NCI-H1092 treated with DMSO at 0.1 percent for 48 hours (cell line): ENCODE results near the gene ARHGAP6.
"Not testable (repeated sequence)": the region's sequence is repeated elsewhere in the genome, so short reads cannot be mapped to it uniquely, and the experiment has no call there.

Source experiments
- DNase-seq: peaks from one replicate; lab custom pipeline; 2025; lab: John Stamatoyannopoulos, UW

The ARHGAP6 gene

GRCh38 chrX:11242704-11243103 lies 423.0 kb downstream of the ARHGAP6 start:
- no peak for DNase-seq

DNA sequence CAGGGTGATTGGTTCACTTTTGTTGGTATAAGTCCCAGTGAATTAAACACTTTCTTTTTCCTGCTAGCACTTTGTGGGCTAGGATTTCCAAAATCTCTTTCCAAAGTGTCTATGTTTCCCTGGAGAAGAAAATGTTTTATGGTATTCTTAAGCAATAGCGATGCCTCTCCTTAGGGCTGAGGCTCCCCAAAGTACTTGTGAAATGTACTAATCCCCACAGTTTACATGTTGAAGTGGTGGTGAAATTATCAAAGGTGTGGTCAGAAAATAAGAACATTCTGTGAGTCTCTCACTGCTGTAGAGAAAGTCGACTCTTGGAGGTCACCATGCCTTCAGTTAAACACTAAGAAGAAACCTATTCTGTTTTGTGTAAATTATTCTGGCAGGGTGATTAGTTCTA lies 424.0 kb downstream of the ARHGAP6 start:
- DNase-seq: no peak

GRCh38 chrX:11239230-11239629 lies 426.5 kb downstream of the ARHGAP6 start:
- DNase-seq: no peak

DNA sequence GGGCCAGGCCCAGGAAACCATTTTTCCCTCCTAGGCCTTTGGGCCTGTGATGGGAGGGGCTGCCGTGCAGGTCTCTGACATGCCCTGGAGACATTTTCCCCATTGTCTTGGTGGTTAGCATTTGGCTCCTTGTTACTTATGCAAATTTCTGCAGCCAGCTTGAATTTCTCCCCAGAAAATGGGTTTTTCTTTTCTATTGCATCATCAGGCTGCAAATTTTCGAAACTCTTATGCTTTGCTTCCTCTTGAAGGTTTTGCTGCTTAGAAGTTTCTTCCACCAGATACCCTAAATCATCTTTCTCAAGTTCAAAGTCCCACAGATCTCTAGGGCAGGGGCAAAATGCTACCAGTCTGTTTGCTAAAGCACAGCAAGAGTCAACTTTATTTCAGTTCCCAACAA lies 430.3 kb downstream of the ARHGAP6 start:
- not testable (repeated sequence) for DNase-seq

GRCh38 chrX:11215191-11215921 lies 450.4 kb downstream of the ARHGAP6 start:
- DNase-seq: no peak

- DNase-seq: no peak
These were observed 451.2 kb downstream of the ARHGAP6 start for GRCh38 chrX:11214346-11215190.

GRCh38 chrX:11212741-11213140 lies 453.0 kb downstream of the ARHGAP6 start:
- DNase-seq: no peak

- DNase-seq: no peak
These were observed 455.3 kb downstream of the ARHGAP6 start for GRCh38 chrX:11210415-11210801.

- no peak for DNase-seq
These were observed 455.8 kb downstream of the ARHGAP6 start for GRCh38 chrX:11209798-11210414.

GRCh38 chrX:11206716-11207115 lies 459.0 kb downstream of the ARHGAP6 start:
- DNase-seq: no peak

DNA sequence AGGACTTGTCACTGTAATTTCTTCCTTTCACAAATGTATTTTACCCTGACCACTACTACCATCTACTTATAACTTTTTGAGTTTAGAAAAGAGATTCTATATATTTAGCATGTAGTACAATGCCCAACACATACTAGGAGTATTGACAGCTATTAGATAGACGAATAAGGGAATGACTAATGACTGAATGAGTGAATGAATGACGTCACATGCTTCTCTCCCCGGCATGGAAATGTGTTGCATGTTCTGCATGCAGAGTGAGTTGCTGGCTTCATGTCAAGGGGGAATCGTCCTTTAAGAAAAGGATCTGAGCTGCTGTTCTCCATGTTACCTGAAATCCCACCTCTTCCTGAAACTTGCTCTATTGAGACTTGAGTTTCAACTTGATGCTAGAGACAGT lies 459.9 kb downstream of the ARHGAP6 start:
- no peak for DNase-seq

GRCh38 chrX:11197671-11198070 lies 468.0 kb downstream of the ARHGAP6 start:
- no peak for DNase-seq

- DNase-seq: no peak
These were observed 469.2 kb downstream of the ARHGAP6 start for GRCh38 chrX:11196476-11196875.

DNA sequence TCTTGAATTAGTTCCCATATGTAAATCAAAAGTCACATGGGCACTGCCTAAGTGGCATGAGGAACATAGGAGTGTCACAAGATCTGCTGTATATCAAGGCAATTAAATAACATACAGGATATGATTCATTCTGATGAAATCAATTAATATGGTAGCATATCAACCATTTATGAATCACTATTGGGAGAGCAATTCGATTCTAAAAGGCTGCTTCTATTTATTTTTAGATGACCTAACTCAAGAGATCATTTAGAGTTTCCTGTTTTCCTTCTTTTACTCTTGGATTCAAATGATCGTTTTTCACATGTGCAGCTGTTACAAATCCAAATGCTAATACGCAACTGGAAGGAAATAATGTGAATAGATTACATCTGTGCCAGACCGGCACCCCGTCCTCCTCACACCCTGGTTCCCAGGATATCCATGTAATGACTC lies 472.7 kb downstream of the ARHGAP6 start:
- DNase-seq: no peak

GRCh38 chrX:11190745-11191510 lies 474.8 kb downstream of the ARHGAP6 start:
- peak; percentile 54 for DNase-seq

- DNase-seq: no peak
These were observed 476.6 kb downstream of the ARHGAP6 start for GRCh38 chrX:11189097-11189496.

DNA sequence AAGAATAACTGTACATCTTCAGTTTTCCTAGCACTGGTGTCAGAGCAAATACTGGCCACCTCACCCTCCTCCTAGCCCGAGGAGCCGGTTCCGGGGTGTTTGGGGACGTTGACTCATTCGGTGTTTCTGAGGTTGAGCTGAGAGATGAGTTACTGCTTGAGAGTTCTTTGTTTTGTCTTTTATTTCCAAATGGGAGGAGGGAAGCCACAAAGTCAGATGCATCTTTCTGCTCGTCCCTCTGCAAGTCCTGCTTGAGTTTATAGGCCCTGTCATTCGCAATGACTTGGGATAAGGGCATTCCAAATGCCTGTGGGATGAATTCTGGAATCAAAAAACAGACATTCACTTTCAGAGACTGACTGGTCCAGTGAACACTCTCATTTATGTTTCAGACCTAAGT lies 477.1 kb downstream of the ARHGAP6 start:
- DNase-seq: no peak

DNA sequence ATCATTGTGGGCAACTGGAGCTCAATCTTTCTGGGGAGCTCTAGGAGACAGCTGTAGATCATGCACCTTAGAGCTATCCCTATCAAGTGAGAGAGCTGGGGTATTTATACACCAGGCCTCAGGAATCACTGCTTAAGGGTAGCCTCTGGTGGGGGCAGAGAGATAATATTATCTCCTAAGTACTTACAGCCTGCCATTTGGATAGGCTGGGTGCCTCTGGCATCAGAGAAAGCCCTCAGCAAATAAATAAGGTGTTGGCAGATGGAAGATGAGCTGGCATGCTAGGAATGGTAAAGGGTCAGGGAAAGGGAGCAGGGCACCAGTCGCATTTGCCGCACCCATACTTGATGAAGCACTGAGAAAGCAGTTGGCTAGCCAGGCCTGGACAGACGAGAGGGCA lies 478.7 kb downstream of the ARHGAP6 start:
- DNase-seq: no peak

DNA sequence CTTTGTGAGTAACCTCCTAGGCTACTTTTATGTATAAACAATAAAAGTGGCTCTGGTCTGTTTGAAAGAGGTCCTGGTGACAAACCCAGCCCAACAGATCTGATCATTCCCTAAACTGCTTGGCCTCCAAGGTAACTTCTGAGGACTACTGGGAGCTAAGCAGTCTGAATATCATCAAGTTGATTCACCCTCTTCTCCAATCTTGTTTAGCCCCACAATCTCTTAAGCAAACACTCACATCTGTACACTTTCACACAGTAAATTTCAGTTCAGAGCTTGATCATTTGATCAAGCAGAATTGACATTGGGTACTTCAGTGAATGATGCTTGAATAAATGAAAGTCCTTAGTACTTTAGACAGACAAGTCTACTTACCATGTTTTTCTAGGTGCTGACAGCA lies 479.9 kb downstream of the ARHGAP6 start:
- peak; percentile 5 for DNase-seq

GRCh38 chrX:11180571-11180970 lies 485.1 kb downstream of the ARHGAP6 start:
- peak; percentile 61 for DNase-seq

DNA sequence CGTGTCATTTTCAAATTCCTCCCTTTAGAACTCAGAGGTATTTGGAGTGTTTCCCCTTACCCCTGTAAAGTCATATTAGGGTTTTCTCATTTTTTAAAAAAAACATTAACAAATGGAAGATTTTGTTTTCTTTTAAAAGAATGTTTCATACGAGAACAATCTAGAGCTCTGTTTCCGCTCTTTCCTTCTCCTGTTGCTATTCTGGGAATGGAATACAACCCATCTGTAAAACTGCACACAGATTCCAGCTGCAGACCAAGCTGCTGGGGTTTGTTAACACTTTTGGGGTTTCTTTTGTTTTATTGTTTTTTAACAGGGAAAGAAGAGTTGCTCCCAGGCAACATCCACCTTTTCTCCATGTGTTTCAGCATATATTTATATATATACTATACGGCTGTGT lies 493.3 kb downstream of the ARHGAP6 start:
- DNase-seq: no peak

GRCh38 chrX:11171956-11172355 lies 493.8 kb downstream of the ARHGAP6 start:
- DNase-seq: no peak
